HFFc6 (cell line): ENCODE measurements around the gene ADCK1. TPM values are rescaled to one million over a fixed set of nuclear protein-coding genes. Genes with fewer than 3 reads are reported as not detected.

Source experiments
- DNase-seq: peaks from one replicate; pipeline ENCODE4 v3.0.0-alpha.2; 2018
- H3K27ac Mint-ChIP-seq: 2 replicates; pipeline ENCODE4 v1.8.0; 2020; ENCODE audit warnings: mild to moderate bottlenecking, mixed read lengths
- H3K27me3 Mint-ChIP-seq: 2 replicates; pipeline ENCODE4 v1.8.0; 2021; ENCODE audit warnings: mild to moderate bottlenecking, moderate library complexity, mixed read lengths; ENCODE audit not compliant: insufficient read depth
- H3K36me3 Mint-ChIP-seq: 2 replicates; pipeline ENCODE4 v1.8.0; 2021; ENCODE audit warnings: low read depth, mixed read lengths
- H3K4me1 Mint-ChIP-seq: 2 replicates; pipeline ENCODE4 v1.8.0; 2020; ENCODE audit warnings: low read depth, mixed read lengths
- H3K4me3 Mint-ChIP-seq: 2 replicates; pipeline ENCODE4 v1.8.0; 2020; ENCODE audit warnings: mild to moderate bottlenecking, moderate library complexity, mixed read lengths
- H3K9me3 Mint-ChIP-seq: 2 replicates; pipeline ENCODE4 v1.8.0; 2020; ENCODE audit warnings: mild to moderate bottlenecking, mixed read lengths
- total RNA-seq, 6 experiments: library from RNA; stranded (reverse); fragmentation: NEBNext Ultra II Directional; extraction: Animal tissue kit (Norgen Biotek cat#: 25700); gene quantifications; 2 replicates in 1 of 6; 3 replicates in 5 of 6; pipeline ENCODE4 v1.2.3, GENCODE V29; 2021
- TF ChIP-seq, protein P1 (sequence below): fragments of 200-600 bp; sonication (generic); IDR thresholded peaks from 2 replicates; pipeline ENCODE4 v1.5.0; 2021; ENCODE audit warnings: antibody characterized with exemption, mild to moderate bottlenecking

ADCK1 gene
- total RNA-seq, 6 experiments from 2014 or later: 4.4 to 6.3 (median 5.7) TPM

DNA sequence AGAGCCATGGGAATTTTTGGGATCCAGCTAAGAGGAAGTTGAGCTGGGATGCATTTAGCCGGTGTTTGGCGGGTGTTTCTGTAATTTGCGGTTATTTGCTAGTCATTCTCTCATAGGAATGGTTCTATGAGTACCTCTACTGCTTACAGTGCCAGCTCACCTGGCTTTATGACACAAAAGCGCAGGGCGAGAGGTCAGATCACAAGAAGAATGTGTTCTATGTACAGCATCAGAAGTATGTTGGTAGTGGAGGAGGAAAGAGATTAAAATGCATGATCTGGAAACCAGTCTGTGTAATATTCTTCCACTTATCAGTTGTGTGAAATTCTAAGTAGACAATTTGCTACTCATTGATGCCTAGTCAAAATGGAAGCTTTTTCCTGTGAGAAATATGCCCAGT lies 173.3 kb downstream of the ADCK1 start:
- H3K4me1 Mint-ChIP-seq: no peaks in the 10 kb centered on the region
- no peak overlapping the region for H3K4me3 Mint-ChIP-seq
- H3K36me3 Mint-ChIP-seq: no peaks in the 10 kb centered on the region
- H3K27ac Mint-ChIP-seq: no peak overlapping the region
- H3K27me3 Mint-ChIP-seq: peaks cover 2% of the 10 kb centered on the region; the same call in 1 of the 2 replicates
- TF ChIP-seq, protein P1, sequence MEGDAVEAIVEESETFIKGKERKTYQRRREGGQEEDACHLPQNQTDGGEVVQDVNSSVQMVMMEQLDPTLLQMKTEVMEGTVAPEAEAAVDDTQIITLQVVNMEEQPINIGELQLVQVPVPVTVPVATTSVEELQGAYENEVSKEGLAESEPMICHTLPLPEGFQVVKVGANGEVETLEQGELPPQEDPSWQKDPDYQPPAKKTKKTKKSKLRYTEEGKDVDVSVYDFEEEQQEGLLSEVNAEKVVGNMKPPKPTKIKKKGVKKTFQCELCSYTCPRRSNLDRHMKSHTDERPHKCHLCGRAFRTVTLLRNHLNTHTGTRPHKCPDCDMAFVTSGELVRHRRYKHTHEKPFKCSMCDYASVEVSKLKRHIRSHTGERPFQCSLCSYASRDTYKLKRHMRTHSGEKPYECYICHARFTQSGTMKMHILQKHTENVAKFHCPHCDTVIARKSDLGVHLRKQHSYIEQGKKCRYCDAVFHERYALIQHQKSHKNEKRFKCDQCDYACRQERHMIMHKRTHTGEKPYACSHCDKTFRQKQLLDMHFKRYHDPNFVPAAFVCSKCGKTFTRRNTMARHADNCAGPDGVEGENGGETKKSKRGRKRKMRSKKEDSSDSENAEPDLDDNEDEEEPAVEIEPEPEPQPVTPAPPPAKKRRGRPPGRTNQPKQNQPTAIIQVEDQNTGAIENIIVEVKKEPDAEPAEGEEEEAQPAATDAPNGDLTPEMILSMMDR: no peak
- no peaks in the 10 kb centered on the region for H3K9me3 Mint-ChIP-seq
- no peak for DNase-seq

DNA sequence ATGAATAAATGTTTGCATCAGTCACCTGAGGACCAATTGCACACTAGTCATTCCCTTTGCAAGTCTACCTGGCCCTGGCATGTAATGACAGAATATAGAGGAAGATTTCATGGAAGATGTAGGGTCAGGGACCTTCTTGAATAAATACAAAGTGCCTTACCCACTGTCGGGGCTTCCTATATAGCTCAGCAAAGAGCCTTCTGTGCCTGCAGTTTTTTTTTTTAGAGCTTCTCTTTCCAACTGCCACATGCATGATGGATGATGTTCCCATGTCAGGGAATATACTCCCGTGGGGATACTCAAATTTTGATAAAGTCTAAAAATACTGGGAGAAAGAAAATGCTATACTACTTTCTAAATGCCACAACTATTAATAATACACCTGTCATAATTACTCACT lies 176.7 kb downstream of the ADCK1 start:
- Mint-ChIP-seq H3K9me3 (peaks cover 6% of the 10 kb centered on the region), H3K36me3 (no peaks in the 10 kb centered on the region), H3K4me3 (no peak overlapping the region), H3K4me1 (no peaks in the 10 kb centered on the region), H3K27me3 (peaks cover 7% of the 10 kb centered on the region; the same call in 1 of the 2 replicates), H3K27ac (no peak overlapping the region)
- TF ChIP-seq, protein P1: no peak
- no peak for DNase-seq

- H3K4me1 Mint-ChIP-seq: no peaks in the 10 kb centered on the region
- peaks cover 8% of the 10 kb centered on the region; the same call in 1 of the 2 replicates for H3K27me3 Mint-ChIP-seq
- TF ChIP-seq, protein P1: no peak
- H3K4me3 Mint-ChIP-seq: no peak overlapping the region
- H3K27ac Mint-ChIP-seq: no peak overlapping the region
- peaks cover 6% of the 10 kb centered on the region for H3K9me3 Mint-ChIP-seq
- H3K36me3 Mint-ChIP-seq: no peaks in the 10 kb centered on the region
- no peak for DNase-seq
Measured at GRCh38 chr14:77979171-77979570, 179.3 kb downstream of the ADCK1 start.

GRCh38 chr14:77979666-77980351 lies 179.9 kb downstream of the ADCK1 start:
- Mint-ChIP-seq H3K9me3 (peaks cover 6% of the 10 kb centered on the region), H3K36me3 (no peaks in the 10 kb centered on the region), H3K27ac (no peak overlapping the region), H3K4me3 (no peak overlapping the region), H3K27me3 (peaks cover 8% of the 10 kb centered on the region; the same call in 1 of the 2 replicates), H3K4me1 (no peaks in the 10 kb centered on the region)
- TF ChIP-seq, protein P1: no peak
- DNase-seq: no peak

DNA sequence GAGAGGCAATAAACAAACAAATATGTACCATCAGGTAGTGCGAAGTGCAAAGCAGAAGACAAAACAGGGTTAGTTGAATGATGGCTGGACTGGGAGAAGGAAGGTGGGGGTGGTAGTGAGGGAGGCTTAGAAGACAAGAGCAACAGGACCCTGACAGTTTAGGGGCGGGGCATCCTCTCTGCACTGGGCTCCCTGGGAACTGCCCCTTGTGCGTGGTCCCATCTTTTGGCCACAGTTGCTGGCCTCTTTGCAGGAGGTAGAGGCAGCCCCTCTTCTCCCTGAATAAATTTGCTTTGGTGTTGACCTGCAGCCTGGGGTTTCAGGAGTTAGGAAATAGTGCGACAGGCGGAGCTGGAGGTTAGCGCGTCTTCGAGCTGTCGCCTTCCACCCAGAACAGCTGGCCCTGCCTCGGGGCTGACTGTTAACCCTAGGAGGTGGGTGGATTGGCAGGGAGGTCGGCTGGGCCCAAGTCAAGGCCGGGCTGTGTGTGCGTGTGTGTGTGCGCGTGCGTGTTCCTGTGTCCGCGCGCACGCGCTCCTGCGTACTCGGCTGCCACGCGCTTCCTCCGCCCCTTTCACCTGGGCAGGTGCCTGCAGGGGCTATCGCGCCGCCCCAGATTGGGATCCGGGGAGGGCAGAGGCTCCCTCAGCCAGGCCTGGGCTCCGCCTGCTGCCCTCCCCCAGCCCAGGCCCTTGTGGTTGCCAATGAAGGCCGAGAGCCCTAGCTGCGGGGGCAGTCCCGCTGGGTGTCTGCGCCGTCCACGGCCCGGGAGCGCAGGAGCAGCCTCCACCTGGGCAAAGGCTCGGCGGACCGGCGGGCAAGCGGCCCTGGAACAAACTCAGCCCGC lies 180.8 kb downstream of the ADCK1 start:
- peaks cover 6% of the 10 kb centered on the region for H3K9me3 Mint-ChIP-seq
- no peak overlapping the region for H3K4me3 Mint-ChIP-seq
- TF ChIP-seq, protein P1: no peak
- peaks cover 8% of the 10 kb centered on the region; the same call in 1 of the 2 replicates for H3K27me3 Mint-ChIP-seq
- no peak overlapping the region for H3K27ac Mint-ChIP-seq
- DNase-seq: no peak
- no peaks in the 10 kb centered on the region for H3K36me3 Mint-ChIP-seq
- no peaks in the 10 kb centered on the region for H3K4me1 Mint-ChIP-seq

Other genes with a start within 250 kb of the ADCK1 start
- gene SPTLC2, start 183.5 kb upstream of the ADCK1 start, total RNA-seq: 10 to 100 TPM; 51.2 to 59.2 (median 52.3) TPM
- gene ALKBH1, start 92.1 kb upstream of the ADCK1 start, total RNA-seq: 10 to 100 TPM; 10.1 to 13.9 (median 10.7) TPM
- gene SLIRP, start 92.0 kb upstream of the ADCK1 start, total RNA-seq: 100 to 1,000 TPM; 152 to 209 (median 182) TPM
- 10 to 100 TPM; 63.5 to 86.4 (median 75.9) TPM for gene SNW1, start 39.0 kb upstream of the ADCK1 start, total RNA-seq